Mucosa of descending colon (tissue), 3 donors: ENCODE measurements around the gene CDCP1. TPM values are rescaled to one million over a fixed set of nuclear protein-coding genes. Genes with fewer than 3 reads are reported as not detected.

ENCODE experiments used
- ATAC-seq: fragments of 200-7000 bp; cut with Tn5 transposase; one replicate; pipeline ENCODE4 v1.9.1; 2020; ENCODE audit warnings: mild to moderate bottlenecking, moderate library complexity
- DNase-seq, 3 donors: peaks; one replicate each; pipeline ENCODE4 v3.0.0-alpha.2; 2020
- H3K36me3 ChIP-seq: fragments of 200-600 bp; one replicate; pipeline ENCODE4 v1.8.0; 2021; ENCODE audit warnings: low read depth, mild to moderate bottlenecking
- H3K4me1 ChIP-seq: fragments of 200-600 bp; one replicate; pipeline ENCODE4 v1.8.0; 2021; ENCODE audit warnings: low read depth, mild to moderate bottlenecking
- H3K4me3 ChIP-seq: fragments of 200-600 bp; one replicate; pipeline ENCODE4 v1.8.0; 2021; ENCODE audit warnings: mild to moderate bottlenecking
- H3K9me3 ChIP-seq: fragments of 200-600 bp; one replicate; pipeline ENCODE4 v1.8.0; 2021; ENCODE audit warnings: mild to moderate bottlenecking
- intact Hi-C, 2 donors: fragments of 100-400 bp; cut with DNase I in 1 of 2; cut with micrococcal nuclease in 1 of 2; formaldehyde crosslinking; loops; one replicate each; pipeline versions ENCODE4 v1.11.0 to v1.11.1; 2022; cut with DNase I, micrococcal nuclease
- total RNA-seq, 3 donors: library from RNA; stranded (reverse); fragmentation: NEBNext Ultra II Directional in 2 of 3; extraction: Animal tissue kit (Norgen Biotek cat#: 25700) in 2 of 3; gene quantifications; one replicate each; pipeline versions ENCODE4 v1.2.1 to v1.2.4, GENCODE V29; 2021 to 2023
- TF ChIP-seq, protein P1 (sequence below): fragments of 200-600 bp; IDR thresholded peaks from one replicate; pipeline ENCODE4 v1.8.0; 2022; ENCODE audit warnings: antibody characterized with exemption, mild to moderate bottlenecking
- donor health status: DM: no; HTN: no; CAD: no; lungs with moderate emphysema.
- donor health status: DM: no; HTN: no; CAD: no.
- donor health status: DM: no; HTN: yes; CAD: no.

Gene CDCP1
- total RNA-seq, 3 donors from 2014 or later: 57.6 to 111 (median 87.5) TPM

DNA sequence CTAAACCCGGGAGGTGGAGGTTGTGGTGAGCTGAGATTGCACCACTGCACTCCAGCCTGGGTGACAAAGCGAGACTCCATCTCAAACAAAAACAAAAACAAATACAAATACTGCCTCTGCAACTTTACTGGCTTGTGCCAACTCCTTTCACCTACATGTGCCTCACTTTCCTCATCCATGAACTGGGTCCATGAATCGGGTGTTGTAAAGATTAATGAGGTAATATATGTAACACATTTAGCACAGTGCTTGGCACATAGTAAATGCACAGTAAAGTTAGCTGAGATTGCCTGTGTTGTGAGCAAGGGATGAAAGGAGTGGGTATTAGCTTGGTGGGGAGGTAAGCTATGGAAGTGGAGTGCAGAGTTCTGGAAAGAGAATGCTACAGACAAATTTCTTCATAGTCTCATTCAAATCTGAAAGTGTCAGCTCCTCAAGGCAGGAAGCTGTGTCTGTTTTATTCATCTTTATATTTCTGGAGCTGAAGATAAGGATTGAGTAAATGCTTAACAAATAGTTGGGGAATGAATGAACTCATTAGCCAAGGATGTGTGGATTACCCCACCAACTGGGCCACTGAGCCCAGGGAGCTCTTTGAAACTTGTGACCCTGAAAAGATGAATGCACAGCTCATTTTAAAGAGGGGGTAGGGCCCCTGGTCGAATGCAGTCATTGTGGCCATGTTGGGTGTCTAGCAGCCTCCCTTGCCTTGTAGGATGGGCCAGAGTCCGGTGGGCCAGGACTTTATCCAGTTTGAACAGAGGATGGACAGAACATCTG is 7.7 kb upstream of the CDCP1 start:
- H3K9me3 ChIP-seq: no peaks in the 10 kb centered on the region
- TF ChIP-seq, protein P1, sequence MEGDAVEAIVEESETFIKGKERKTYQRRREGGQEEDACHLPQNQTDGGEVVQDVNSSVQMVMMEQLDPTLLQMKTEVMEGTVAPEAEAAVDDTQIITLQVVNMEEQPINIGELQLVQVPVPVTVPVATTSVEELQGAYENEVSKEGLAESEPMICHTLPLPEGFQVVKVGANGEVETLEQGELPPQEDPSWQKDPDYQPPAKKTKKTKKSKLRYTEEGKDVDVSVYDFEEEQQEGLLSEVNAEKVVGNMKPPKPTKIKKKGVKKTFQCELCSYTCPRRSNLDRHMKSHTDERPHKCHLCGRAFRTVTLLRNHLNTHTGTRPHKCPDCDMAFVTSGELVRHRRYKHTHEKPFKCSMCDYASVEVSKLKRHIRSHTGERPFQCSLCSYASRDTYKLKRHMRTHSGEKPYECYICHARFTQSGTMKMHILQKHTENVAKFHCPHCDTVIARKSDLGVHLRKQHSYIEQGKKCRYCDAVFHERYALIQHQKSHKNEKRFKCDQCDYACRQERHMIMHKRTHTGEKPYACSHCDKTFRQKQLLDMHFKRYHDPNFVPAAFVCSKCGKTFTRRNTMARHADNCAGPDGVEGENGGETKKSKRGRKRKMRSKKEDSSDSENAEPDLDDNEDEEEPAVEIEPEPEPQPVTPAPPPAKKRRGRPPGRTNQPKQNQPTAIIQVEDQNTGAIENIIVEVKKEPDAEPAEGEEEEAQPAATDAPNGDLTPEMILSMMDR: no peak
- no peaks in the 10 kb centered on the region for H3K4me1 ChIP-seq
- no peaks in the 10 kb centered on the region for H3K36me3 ChIP-seq
- no peak for DNase-seq
- no peak for ATAC-seq
- H3K4me3 ChIP-seq: no peak overlapping the region
- intact Hi-C loops: no loop called here

DNA sequence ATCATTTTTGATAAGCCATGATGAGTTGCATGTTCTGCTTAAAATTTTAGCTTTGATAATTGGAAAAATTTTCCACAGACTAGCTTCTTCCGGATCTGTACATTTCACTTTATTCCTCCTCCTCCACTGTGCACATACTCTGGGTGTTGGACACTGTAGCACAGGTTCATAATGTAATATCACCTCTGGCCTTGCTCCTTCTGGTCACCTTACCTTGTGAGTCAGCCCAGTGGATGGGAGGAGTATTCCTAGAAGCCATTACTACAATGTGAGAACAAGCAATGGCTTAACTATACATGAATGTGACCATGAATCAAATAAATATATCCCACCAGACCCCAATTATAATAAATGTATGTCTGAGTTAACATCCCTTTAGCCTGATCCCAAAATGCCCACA is 6.1 kb upstream of the CDCP1 start:
- no peaks in the 10 kb centered on the region for H3K4me1 ChIP-seq
- peak; percentile 75 for ATAC-seq
- intact Hi-C loops: no loop called here
- H3K36me3 ChIP-seq: no peaks in the 10 kb centered on the region
- no peak overlapping the region for H3K4me3 ChIP-seq
- no peaks in the 10 kb centered on the region for H3K9me3 ChIP-seq
- DNase-seq: no peak
- TF ChIP-seq, protein P1: no peak

DNA sequence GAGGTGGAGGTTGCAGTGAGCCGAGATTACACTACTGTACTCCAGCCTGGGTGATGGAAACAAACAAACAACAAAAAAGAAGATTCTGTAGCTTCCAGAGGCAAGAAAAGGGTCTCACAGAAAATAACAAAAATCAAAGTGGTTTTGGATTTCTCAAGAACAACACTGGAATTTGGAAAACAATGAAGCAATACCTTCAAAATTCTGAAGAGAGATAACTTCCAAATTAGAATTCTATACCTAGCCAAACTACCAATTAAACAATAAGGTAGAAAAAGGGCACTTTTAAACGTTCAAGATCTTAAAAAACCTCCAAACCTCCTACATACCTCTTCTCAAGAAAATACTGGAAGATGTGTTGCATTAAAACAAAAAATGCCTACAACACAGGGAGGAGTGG is 4.9 kb upstream of the CDCP1 start:
- ATAC-seq: no peak
- H3K4me3 ChIP-seq: no peak overlapping the region
- H3K4me1 ChIP-seq: no peaks in the 10 kb centered on the region
- H3K36me3 ChIP-seq: no peaks in the 10 kb centered on the region
- H3K9me3 ChIP-seq: no peaks in the 10 kb centered on the region
- intact Hi-C loops: no loop called here
- no peak for DNase-seq
- TF ChIP-seq, protein P1: no peak

- intact Hi-C loops: no loop called here
- no peaks in the 10 kb centered on the region for H3K9me3 ChIP-seq
- H3K4me1 ChIP-seq: no peaks in the 10 kb centered on the region
- no peak overlapping the region for H3K4me3 ChIP-seq
- TF ChIP-seq, protein P1: no peak
- ATAC-seq (no peak), DNase-seq (no peak)
- no peaks in the 10 kb centered on the region for H3K36me3 ChIP-seq
These were observed 2.7 kb upstream of the CDCP1 start for GRCh38 chr3:45148921-45149320.

DNA sequence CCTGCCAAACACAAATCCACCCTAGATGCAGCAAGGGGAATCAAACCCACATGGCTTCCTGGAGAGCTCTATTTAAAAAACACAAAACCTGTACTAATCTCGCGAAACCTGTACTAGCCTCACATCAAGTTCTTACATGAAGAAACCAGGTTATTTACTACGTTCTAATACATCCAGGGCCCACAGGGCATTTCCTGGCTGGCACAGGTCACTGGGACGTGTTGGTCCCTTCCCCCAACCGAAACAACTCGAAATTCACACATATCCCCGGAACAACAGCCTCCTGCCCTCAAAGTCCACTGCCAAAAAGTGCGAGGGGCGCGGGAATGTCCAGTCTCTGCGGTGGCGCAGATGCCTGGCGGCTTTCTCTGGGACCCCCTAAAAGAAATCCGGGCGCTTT is 955 bp downstream of the CDCP1 start:
- DNase-seq (peak in 2 of 3 donors; percentile 48 to 50), ATAC-seq (peak; percentile 18)
- H3K4me3 ChIP-seq: peak overlapping the region; percentile 79
- peaks cover 17% of the 10 kb centered on the region for H3K4me1 ChIP-seq
- no peaks in the 10 kb centered on the region for H3K9me3 ChIP-seq
- TF ChIP-seq, protein P1: no peak
- H3K36me3 ChIP-seq: no peaks in the 10 kb centered on the region
- intact Hi-C loops: no loop called here
